NK-92 (cell line): ENCODE results near the gene PRR3.
"Not testable (repeated sequence)": the region's sequence is repeated elsewhere in the genome, so short reads cannot be mapped to it uniquely, and the experiment has no call there.

ENCODE experiments used
- DNase-seq: peaks from one replicate; lab custom pipeline; 2025; ENCODE audit not compliant: unreplicated experiment; lab: John Stamatoyannopoulos, UW

PRR3 gene

GRCh38 chr6:30570263-30570662, 13.2 kb downstream of the PRR3 start:
- no peak for DNase-seq

- no peak for DNase-seq
These were observed 13.6 kb downstream of the PRR3 start for GRCh38 chr6:30570740-30571074.

GRCh38 chr6:30571075-30571761, 14.1 kb downstream of the PRR3 start, which contains the start of gene ABCF1:
ABCF1 (plus strand) TSS chr6:30571442; CDS start chr6:30571488, 46 bp downstream.
- DNase-seq, result peak; percentile 86

DNA sequence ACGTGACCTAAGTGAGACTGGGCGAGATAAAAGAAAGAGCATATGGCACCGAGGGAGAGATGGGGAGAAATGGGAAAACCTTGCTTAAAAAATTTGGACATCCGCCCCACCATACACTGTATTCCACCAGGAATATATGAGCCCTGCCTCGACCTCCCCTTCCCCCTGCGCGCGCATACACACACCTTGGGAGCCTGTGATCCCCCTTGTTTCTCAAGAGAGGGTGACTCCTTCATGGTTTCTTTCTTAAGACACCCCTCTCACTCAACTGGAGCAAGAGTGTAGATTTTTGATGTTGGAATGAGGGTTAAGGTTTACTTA, 14.6 kb downstream of the PRR3 start:
- DNase-seq, result no peak

DNA sequence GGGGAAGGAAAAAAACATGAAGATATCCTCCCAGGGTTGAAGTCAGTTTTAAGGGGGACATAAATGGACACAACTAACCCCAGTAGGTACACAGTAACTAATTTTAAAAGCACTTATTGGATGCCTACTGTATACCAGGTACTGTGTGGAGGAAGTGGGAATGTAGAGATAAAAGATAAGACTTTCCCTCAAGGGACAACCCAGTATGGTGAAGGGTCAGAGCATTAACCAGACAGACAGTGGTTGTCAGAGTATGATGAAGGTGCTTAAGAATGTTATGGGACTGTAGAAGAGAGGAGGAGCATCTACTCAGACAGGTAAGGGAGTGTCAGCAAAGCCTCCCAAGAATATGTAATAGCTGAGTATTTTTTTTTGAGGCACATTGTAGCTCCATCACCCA, 15.1 kb downstream of the PRR3 start:
- no peak for DNase-seq

DNA sequence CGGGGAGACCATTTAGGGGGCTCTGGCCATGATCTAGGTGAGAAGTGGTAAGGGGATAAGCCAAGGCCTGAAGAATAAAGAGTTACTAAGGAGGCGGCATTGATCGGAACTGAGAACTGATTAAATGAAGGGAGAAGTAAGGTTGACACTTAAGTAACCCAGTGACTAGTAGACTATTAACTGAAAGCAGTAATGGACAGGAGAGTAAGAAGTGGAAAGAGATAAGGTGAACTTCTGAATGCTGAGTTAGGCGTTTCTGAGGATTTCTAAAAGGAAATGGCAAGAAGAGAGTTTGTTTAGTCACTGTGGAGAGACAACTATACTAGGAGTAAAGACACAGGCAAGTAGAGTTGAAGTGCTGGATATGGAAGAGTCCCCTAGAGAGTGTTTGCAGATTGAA, 16.0 kb downstream of the PRR3 start:
- no peak for DNase-seq

- no peak for DNase-seq
These were observed 21.0 kb downstream of the PRR3 start for GRCh38 chr6:30578051-30578450.

GRCh38 chr6:30583921-30584320, 26.8 kb downstream of the PRR3 start:
- no peak for DNase-seq

- DNase-seq, result no peak
These were observed 32.8 kb downstream of the PRR3 start for GRCh38 chr6:30589754-30590358.

DNA sequence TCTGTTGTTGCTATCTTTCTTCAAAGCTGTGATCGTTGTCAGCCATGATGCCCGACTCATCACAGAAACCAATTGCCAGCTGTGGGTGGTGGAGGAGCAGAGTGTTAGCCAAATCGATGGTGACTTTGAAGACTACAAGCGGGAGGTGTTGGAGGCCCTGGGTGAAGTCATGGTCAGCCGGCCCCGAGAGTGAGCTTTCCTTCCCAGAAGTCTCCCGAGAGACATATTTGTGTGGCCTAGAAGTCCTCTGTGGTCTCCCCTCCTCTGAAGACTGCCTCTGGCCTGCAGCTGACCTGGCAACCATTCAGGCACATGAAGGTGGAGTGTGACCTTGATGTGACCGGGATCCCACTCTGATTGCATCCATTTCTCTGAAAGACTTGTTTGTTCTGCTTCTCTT, 33.4 kb downstream of the PRR3 start:
- DNase-seq, result no peak

DNA sequence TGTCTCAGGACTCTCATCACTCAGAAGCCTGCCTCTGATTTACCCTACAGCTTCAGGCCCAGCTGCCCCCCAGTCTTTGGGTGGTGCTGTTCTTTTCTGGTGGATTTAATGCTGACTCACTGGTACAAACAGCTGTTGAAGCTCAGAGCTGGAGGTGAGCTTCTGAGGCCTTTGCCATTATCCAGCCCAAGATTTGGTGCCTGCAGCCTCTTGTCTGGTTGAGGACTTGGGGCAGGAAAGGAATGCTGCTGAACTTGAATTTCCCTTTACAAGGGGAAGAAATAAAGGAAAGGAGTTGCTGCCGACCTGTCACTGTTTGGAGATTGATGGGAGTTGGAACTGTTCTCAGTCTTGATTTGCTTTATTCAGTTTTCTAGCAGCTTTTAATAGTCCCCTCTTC, 33.9 kb downstream of the PRR3 start:
- no peak for DNase-seq

GRCh38 chr6:30592287-30592686, 35.2 kb downstream of the PRR3 start:
- no peak for DNase-seq

- not testable (repeated sequence) for DNase-seq
These were observed 40.4 kb downstream of the PRR3 start for GRCh38 chr6:30597315-30598144.

GRCh38 chr6:30598912-30599624, 42.0 kb downstream of the PRR3 start:
- DNase-seq, result no peak

GRCh38 chr6:30599625-30600324, 42.7 kb downstream of the PRR3 start:
- no peak for DNase-seq

DNA sequence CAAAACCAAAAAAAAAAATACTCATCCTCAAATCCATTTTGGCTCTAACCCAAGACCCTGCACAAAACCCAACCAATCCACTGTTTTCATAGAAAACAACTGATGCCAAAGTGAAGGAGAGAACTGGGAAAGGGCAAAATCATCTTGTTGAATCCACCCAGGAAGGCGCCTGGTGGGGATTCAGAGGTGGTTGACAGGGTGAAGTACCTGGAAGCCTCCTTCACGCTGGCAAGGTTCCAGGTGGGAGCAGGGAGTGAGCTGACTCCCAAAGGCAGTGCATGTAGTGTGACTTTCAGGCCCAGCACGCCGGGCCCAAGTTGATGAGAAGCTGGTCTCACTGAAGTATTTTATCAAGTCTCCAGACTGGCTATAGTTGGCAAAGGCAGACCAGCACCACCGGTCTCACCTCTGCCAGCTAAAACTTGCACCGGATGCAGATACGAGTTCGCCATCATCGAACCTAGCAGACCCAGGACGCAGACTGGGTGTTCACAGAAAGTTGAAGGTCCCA, 43.4 kb downstream of the PRR3 start:
- no peak for DNase-seq

- no peak for DNase-seq
These were observed 44.3 kb downstream of the PRR3 start for GRCh38 chr6:30601436-30601814.

DNA sequence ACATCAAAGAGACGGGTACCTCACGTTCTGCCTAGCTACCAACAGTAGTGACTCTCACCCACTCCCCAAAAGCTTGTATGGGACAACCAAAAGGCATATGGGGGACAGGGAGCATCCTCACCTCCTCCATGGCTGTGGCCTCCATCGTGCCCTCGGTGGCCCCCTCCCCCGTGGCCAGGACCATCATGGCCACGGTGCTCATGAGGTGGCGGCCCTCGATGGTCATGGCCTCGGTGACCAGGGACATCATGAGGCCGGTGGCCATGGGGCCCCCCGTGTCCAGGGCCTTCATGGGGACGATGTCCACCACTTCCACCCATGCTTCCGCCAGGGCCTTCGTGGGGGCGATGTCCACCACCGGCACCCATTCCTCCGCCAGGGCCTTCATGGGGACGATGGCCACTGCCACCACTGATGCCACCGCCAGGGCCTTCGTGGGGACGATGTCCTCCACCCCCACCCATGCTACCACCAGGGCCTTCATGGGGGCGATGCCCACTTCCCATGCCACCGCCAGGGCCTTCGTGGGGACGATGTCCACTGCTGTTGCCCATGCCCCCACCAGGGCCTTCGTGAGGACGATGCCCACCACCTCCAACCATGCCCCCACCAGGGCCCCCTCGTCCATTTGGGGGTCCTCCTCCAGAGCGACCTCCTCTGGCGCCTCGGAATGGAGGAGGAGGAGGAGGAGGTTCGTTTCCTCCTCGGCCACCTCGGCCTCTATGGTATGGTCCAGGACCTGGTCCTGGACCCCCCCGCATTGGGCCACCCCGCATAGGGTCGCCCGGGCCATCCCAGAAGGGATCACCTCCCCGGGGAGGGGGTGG, 44.9 kb downstream of the PRR3 start:
- DNase-seq, result no peak

DNA sequence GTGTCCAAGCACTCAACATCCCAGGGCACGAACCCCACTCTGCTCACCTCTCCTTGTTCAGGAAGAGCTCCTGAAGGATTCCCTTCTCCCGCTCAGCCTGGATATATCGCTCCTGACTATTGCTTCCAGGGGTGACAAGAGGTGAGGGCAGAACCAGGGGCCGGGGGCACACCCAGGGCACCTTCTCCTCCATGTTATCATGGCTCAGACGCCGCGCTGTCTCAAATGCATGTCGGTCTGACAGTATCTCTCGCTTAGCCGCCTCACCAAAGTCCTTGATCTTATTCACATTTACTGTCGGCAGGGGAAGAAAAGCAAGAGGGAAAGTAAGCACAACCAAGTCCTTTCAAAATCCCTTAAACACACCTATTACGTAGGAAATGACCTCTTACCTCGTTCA, 46.9 kb downstream of the PRR3 start:
- DNase-seq, result no peak

DNA sequence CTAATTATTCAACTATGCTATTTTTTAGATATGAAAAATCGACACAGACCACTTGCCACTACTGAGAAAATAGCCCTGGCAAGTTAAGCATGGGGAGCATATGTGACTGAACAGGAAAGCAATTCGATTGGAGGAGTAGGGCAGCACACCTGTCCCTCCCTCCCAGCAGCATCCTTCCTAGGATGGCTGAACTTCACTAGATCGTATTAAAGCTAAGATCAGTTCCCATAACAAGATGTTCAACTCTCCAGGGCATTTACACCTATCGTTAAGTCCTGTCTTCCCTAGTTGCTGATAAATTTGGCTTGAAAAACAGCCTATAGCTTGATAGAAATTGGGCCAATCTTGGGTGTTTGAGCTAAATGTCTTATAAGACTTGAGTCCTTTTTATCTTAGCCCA, 53.0 kb downstream of the PRR3 start:
- DNase-seq, result no peak
